ENCODE measurements around the gene CD4. TPM values are rescaled to one million over a fixed set of nuclear protein-coding genes. Genes with fewer than 3 reads are reported as not detected.

CD4 gene
- total and polyA plus RNA-seq, 4 donors = 15.9 to 44.8 (median 32.0) TPM

GRCh38 chr12:6784296-6784695 is 5.0 kb upstream of the CD4 start:
- Histone ChIP-seq H3K27me3 (ENCODE audit: control insufficient read depth in 4 of 4, insufficient read depth in 4 of 4, low read length in 3 of 4) (no peaks in the 10 kb centered on the region), H3K9me3 (ENCODE audit: control insufficient read depth in 4 of 4, low read length in 3 of 4) (no peaks in the 10 kb centered on the region), H3K4me3 (ENCODE audit: low read depth in 1 of 3, low read length in 3 of 3) (no peak overlapping the region), H3K9ac (ENCODE audit: low read depth in 1 of 2, low read length in 2 of 2) (no peak overlapping the region), H3K27ac (ENCODE audit: low read depth in 1 of 2, low read length in 2 of 2) (no peak overlapping the region), H3K4me1 (ENCODE audit: control insufficient read depth in 4 of 4, insufficient read depth in 4 of 4, low read length in 3 of 4) (peaks cover 0 to 18% (median 11%) of the 10 kb centered on the region in 4 donors), H3K36me3 (ENCODE audit: control insufficient read depth in 4 of 4, insufficient read depth in 3 of 4, low read depth in 1 of 4, low read length in 3 of 4) (no peaks in the 10 kb centered on the region)
- no peak for DNase-seq (ENCODE audit: low spot score)
- TF ChIP-seq, protein P1, sequence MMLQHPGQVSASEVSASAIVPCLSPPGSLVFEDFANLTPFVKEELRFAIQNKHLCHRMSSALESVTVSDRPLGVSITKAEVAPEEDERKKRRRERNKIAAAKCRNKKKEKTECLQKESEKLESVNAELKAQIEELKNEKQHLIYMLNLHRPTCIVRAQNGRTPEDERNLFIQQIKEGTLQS (IDR thresholded peaks at IDR 0.05) = no peak
- TF ChIP-seq GABPA (IDR thresholded peaks at IDR 0.05 in 1 of 2, conservative IDR thresholded peaks at IDR 0.05 in 1 of 2) = no peak
- TF ChIP-seq RAD21 (IDR thresholded peaks at IDR 0.05) = no peak
- TF ChIP-seq REST (IDR thresholded peaks at IDR 0.05) = no peak
- TF ChIP-seq YY1 (IDR thresholded peaks at IDR 0.05) = no peak
- no peak for TF ChIP-seq SP1 (IDR thresholded peaks at IDR 0.05)
- TF ChIP-seq NR2F2 (IDR thresholded peaks at IDR 0.05) = no peak
- TF ChIP-seq FOXA2 (IDR thresholded peaks at IDR 0.05) = no peak
- TF ChIP-seq, protein P2, sequence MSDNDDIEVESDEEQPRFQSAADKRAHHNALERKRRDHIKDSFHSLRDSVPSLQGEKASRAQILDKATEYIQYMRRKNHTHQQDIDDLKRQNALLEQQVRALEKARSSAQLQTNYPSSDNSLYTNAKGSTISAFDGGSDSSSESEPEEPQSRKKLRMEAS (IDR thresholded peaks at IDR 0.05) = no peak
- no peak for TF ChIP-seq HNF4A (conservative IDR thresholded peaks at IDR 0.05)
- no peak for TF ChIP-seq JUND (IDR thresholded peaks at IDR 0.05)
- TF ChIP-seq, protein P3, sequence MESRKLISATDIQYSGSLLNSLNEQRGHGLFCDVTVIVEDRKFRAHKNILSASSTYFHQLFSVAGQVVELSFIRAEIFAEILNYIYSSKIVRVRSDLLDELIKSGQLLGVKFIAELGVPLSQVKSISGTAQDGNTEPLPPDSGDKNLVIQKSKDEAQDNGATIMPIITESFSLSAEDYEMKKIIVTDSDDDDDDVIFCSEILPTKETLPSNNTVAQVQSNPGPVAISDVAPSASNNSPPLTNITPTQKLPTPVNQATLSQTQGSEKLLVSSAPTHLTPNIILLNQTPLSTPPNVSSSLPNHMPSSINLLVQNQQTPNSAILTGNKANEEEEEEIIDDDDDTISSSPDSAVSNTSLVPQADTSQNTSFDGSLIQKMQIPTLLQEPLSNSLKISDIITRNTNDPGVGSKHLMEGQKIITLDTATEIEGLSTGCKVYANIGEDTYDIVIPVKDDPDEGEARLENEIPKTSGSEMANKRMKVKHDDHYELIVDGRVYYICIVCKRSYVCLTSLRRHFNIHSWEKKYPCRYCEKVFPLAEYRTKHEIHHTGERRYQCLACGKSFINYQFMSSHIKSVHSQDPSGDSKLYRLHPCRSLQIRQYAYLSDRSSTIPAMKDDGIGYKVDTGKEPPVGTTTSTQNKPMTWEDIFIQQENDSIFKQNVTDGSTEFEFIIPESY (IDR thresholded peaks at IDR 0.05) = no peak
- no peak for TF ChIP-seq HNF4G (IDR thresholded peaks at IDR 0.05)
- TF ChIP-seq RXRA (IDR thresholded peaks at IDR 0.05) = no peak
- no peak for TF ChIP-seq EGR1 (IDR thresholded peaks at IDR 0.05; ENCODE audit: low read depth in 2 of 2)
- 89% methylated on average over 5 of the region's 5 CpGs for WGBS

- TF ChIP-seq HNF4G (IDR thresholded peaks at IDR 0.05) (no peak), SP1 (IDR thresholded peaks at IDR 0.05) (no peak)
- Histone ChIP-seq H3K36me3 (ENCODE audit: control insufficient read depth in 4 of 4, insufficient read depth in 3 of 4, low read depth in 1 of 4, low read length in 3 of 4) (no peaks in the 10 kb centered on the region), H3K4me3 (ENCODE audit: low read depth in 1 of 3, low read length in 3 of 3) (no peak overlapping the region), H3K27ac (ENCODE audit: low read depth in 1 of 2, low read length in 2 of 2) (no peak overlapping the region), H3K4me1 (ENCODE audit: control insufficient read depth in 4 of 4, insufficient read depth in 4 of 4, low read length in 3 of 4) (peaks cover 0 to 14% (median 7%) of the 10 kb centered on the region in 4 donors), H3K27me3 (ENCODE audit: control insufficient read depth in 4 of 4, insufficient read depth in 4 of 4, low read length in 3 of 4) (no peaks in the 10 kb centered on the region), H3K9me3 (ENCODE audit: control insufficient read depth in 4 of 4, low read length in 3 of 4) (no peaks in the 10 kb centered on the region), H3K9ac (ENCODE audit: low read depth in 1 of 2, low read length in 2 of 2) (no peak overlapping the region)
- WGBS = 65% methylated on average over 5 of the region's 5 CpGs
- DNase-seq (ENCODE audit: low spot score) = no peak
These were observed 4.6 kb upstream of the CD4 start for GRCh38 chr12:6784761-6785160.

Data from liver (tissue), 9 donors.